HEK293 (cell line): Measurements from ENCODE around the gene TRAF5.
"Not testable (repeated sequence)": the region's sequence is repeated elsewhere in the genome, so short reads cannot be mapped to it uniquely, and the experiment has no call there.

Source experiments
- CTCF ChIA-PET: fragments of 350-600 bp; formaldehyde crosslinking; extraction: SDS; loops from one replicate; lab custom pipeline; 2021; ENCODE audit warnings: antibody characterized with exemption; lab: Yijun Ruan, JAX
- POLR2A ChIA-PET: fragments of 300-600 bp; formaldehyde crosslinking; extraction: SDS; loops from one replicate; lab custom pipeline; 2020; ENCODE audit warnings: antibody characterized with exemption, inconsistent platforms; lab: Yijun Ruan, JAX
- H3K27ac ChIP-seq: fragments of 200-500 bp; sonication (Bioruptor generic); 2 replicates; pipeline ENCODE4 v1.5.1; 2014; ENCODE audit warnings: low read depth, low read length, control low read depth, inconsistent platforms; ENCODE audit errors: extremely low read depth
- H3K36me3 ChIP-seq, 2 experiments: fragments of 200-500 bp in 1 of 2; sonication (Bioruptor generic) in 1 of 2; 1 replicate in 1 of 2; 2 replicates in 1 of 2; pipeline ENCODE4 v1.5.1; 2014 to 2017; ENCODE audit warnings: inconsistent platforms in 2 of 2, low read length in 2 of 2; ENCODE audit not compliant: control insufficient read depth in 2 of 2, insufficient read depth in 1 of 2
- H3K4me1 ChIP-seq: fragments of 200-500 bp; sonication (Bioruptor generic); 2 replicates; pipeline ENCODE4 v1.5.1; 2014; ENCODE audit warnings: mild to moderate bottlenecking, low read length, inconsistent platforms; ENCODE audit not compliant: control insufficient read depth, insufficient read depth
- H3K4me3 ChIP-seq: 2 replicates; pipeline ENCODE4 v1.5.1; 2011; ENCODE audit warnings: low read depth, mild to moderate bottlenecking, control low read depth, low read length, moderate library complexity
- H3K9me3 ChIP-seq: fragments of 200-500 bp; sonication (Bioruptor generic); 2 replicates; pipeline ENCODE4 v1.5.1; 2014; ENCODE audit warnings: low read depth, low read length, inconsistent platforms; ENCODE audit not compliant: control insufficient read depth, insufficient read depth
- CTCF ChIP-seq: fragments of 450-650 bp; formaldehyde crosslinking; IDR thresholded peaks from 2 replicates; pipeline ENCODE4 v1.5.1; 2016; ENCODE audit warnings: missing biosample characterization, missing genetic modification characterization
- GFI1B ChIP-seq: fragments of 450-650 bp; formaldehyde crosslinking; IDR thresholded peaks from 2 replicates; pipeline ENCODE4 v1.5.1; 2016; ENCODE audit warnings: missing biosample characterization, missing genetic modification characterization
- KLF9 ChIP-seq: fragments of 450-650 bp; formaldehyde crosslinking; IDR thresholded peaks from 2 replicates; pipeline ENCODE4 v1.5.1; 2016; ENCODE audit warnings: missing biosample characterization, missing genetic modification characterization, low read depth
- REPIN1 ChIP-seq: fragments of 450-650 bp; formaldehyde crosslinking; IDR thresholded peaks from 2 replicates; pipeline ENCODE4 v1.5.1; 2017; ENCODE audit warnings: missing biosample characterization, missing genetic modification characterization, low read depth
- SCRT1 ChIP-seq: fragments of 450-650 bp; formaldehyde crosslinking; IDR thresholded peaks from 2 replicates; pipeline ENCODE4 v1.5.1; 2016; ENCODE audit warnings: missing biosample characterization, missing genetic modification characterization, borderline replicate concordance
- ZBTB11 ChIP-seq: fragments of 450-650 bp; formaldehyde crosslinking; conservative IDR thresholded peaks from 2 replicates; pipeline ENCODE4 v1.5.1; 2016; ENCODE audit warnings: low read depth, missing biosample characterization, missing genetic modification characterization
- ZNF184 ChIP-seq: fragments of 450-650 bp; IDR thresholded peaks from 2 replicates; pipeline ENCODE4 v1.5.1; 2018; ENCODE audit warnings: missing biosample characterization, mild to moderate bottlenecking, missing genetic modification characterization
- ZNF221 ChIP-seq: fragments of 450-650 bp; formaldehyde crosslinking; IDR thresholded peaks from 2 replicates; pipeline ENCODE4 v1.5.1; 2017; ENCODE audit warnings: missing biosample characterization, missing genetic modification characterization, borderline replicate concordance
- ZNF311 ChIP-seq: fragments of 450-650 bp; formaldehyde crosslinking; IDR thresholded peaks from 2 replicates; pipeline ENCODE4 v1.5.1; 2017; ENCODE audit warnings: missing biosample characterization, missing genetic modification characterization, borderline replicate concordance
- ZNF350 ChIP-seq: fragments of 450-650 bp; formaldehyde crosslinking; IDR thresholded peaks from 2 replicates; pipeline ENCODE4 v1.5.0; 2017; ENCODE audit warnings: missing biosample characterization, mild to moderate bottlenecking, missing genetic modification characterization
- ZNF391 ChIP-seq: fragments of 450-650 bp; formaldehyde crosslinking; IDR thresholded peaks from 2 replicates; pipeline ENCODE4 v1.5.1; 2016; ENCODE audit warnings: low read depth, missing biosample characterization, missing genetic modification characterization, borderline replicate concordance
- ZNF521 ChIP-seq: fragments of 450-650 bp; formaldehyde crosslinking; IDR thresholded peaks from 2 replicates; pipeline ENCODE4 v1.5.1; 2017; ENCODE audit warnings: missing biosample characterization, mild to moderate bottlenecking, missing genetic modification characterization
- ZNF529 ChIP-seq: fragments of 450-650 bp; formaldehyde crosslinking; IDR thresholded peaks from 2 replicates; pipeline ENCODE4 v1.5.1; 2017; ENCODE audit warnings: missing genetic modification characterization, missing biosample characterization; ENCODE audit not compliant: insufficient replicate concordance
- ZNF571 ChIP-seq: fragments of 450-650 bp; formaldehyde crosslinking; IDR thresholded peaks from 2 replicates; pipeline ENCODE4 v1.5.0; 2017; ENCODE audit warnings: missing biosample characterization, missing genetic modification characterization
- ZNF670 ChIP-seq: fragments of 450-650 bp; formaldehyde crosslinking; IDR thresholded peaks from 2 replicates; pipeline ENCODE4 v1.5.1; 2016; ENCODE audit warnings: missing biosample characterization, missing genetic modification characterization, low read depth
- ZNF707 ChIP-seq: fragments of 450-650 bp; formaldehyde crosslinking; IDR thresholded peaks from 2 replicates; pipeline ENCODE4 v1.5.1; 2016; ENCODE audit warnings: missing biosample characterization, missing genetic modification characterization
- ZNF837 ChIP-seq: fragments of 450-650 bp; formaldehyde crosslinking; IDR thresholded peaks from 2 replicates; pipeline ENCODE4 v1.5.1; 2016; ENCODE audit warnings: missing biosample characterization, missing genetic modification characterization
- ZSCAN5A ChIP-seq: fragments of 450-650 bp; formaldehyde crosslinking; IDR thresholded peaks from 2 replicates; pipeline ENCODE4 v1.5.1; 2016; ENCODE audit warnings: missing biosample characterization, missing genetic modification characterization
- TF ChIP-seq, protein P1 (sequence below): fragments of 450-650 bp; formaldehyde crosslinking; IDR thresholded peaks from 2 replicates; pipeline ENCODE4 v1.5.1; 2016; ENCODE audit warnings: missing biosample characterization, missing genetic modification characterization

Gene TRAF5

DNA sequence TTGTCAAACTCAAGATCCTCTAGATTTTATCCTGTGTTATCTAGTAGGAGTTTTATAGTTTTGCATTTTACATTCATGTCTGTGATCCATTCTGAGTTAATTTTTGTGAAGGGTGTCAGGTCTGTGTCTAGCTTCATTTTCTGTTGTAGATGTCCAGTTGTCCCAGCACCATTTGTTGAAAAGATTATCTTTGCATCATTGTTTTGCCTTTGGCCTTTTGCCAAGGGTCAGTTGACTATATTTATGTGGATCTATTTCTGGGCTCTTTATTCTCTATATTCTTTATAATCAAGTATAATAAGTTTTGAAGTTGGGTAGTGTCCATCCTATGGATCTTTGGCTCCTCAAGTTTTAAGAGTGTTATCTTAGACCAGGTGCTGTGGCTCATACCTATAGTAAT is 21.9 kb downstream of the TRAF5 start:
- TF ChIP-seq REPIN1 (tag by site-specific recombination) (no peak), GFI1B (tag by site-specific recombination) (no peak)
- TF ChIP-seq, protein P1, sequence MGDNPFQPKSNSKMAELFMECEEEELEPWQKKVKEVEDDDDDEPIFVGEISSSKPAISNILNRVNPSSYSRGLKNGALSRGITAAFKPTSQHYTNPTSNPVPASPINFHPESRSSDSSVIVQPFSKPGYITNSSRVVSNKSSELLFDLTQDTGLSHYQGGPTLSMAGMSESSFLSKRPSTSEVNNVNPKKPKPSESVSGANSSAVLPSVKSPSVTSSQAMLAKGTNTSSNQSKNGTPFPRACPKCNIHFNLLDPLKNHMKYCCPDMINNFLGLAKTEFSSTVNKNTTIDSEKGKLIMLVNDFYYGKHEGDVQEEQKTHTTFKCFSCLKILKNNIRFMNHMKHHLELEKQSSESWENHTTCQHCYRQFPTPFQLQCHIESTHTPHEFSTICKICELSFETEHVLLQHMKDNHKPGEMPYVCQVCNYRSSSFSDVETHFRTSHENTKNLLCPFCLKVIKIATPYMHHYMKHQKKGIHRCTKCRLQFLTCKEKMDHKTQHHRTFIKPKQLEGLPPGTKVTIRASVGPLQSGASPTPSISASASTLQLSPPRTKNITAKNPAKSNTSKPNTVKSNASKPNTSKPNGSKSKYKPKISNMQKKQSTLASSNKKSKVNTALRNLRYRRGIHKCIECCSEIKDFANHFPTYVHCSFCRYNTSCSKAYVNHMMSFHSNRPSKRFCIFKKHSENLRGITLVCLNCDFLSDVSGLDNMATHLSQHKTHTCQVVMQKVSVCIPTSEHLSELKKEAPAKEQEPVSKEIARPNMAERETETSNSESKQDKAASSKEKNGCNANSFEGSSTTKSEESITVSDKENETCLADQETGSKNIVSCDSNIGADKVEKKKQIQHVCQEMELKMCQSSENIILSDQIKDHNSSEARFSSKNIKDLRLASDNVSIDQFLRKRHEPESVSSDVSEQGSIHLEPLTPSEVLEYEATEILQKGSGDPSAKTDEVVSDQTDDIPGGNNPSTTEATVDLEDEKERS (tag by site-specific recombination) = no peak
- H3K4me1 ChIP-seq = no peaks in the 10 kb centered on the region

DNA sequence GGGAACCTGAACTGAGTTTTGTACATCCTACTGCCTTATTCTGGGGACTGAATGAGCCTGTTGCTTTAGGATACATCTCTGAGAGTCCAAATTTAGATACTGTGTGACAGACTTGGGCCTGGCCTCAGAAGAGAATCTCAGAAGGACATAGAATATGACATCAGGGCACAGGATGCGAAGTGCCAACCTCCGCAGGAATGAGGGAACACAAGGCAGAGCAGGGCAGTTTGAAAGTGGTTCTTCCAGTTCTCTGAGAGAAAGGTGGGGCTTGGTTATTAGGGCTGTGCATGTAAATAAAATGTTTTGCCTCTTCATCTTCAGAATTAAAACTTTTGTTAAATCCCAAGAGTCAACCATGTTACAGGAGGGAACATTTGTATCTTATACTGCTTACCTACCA is 23.1 kb downstream of the TRAF5 start:
- H3K9me3 ChIP-seq = no peaks in the 10 kb centered on the region
- no peak for TF ChIP-seq ZNF529 (tag by site-specific recombination)
- TF ChIP-seq ZNF221 (tag by site-specific recombination) = no peak
- TF ChIP-seq ZNF670 = no peak
- no peak for TF ChIP-seq ZNF571 (tag by site-specific recombination)
- no peak for TF ChIP-seq ZBTB11 (tag by site-specific recombination)
- TF ChIP-seq ZNF350 = no peak
- no peak for TF ChIP-seq CTCF (tag by site-specific recombination)
- TF ChIP-seq ZNF184 (tag by site-specific recombination) = no peak
- TF ChIP-seq ZNF391 (tag by site-specific recombination) = no peak
- no peak for TF ChIP-seq ZSCAN5A (tag by site-specific recombination)
- TF ChIP-seq ZNF837 = no peak
- no peak for TF ChIP-seq ZNF311 (tag by site-specific recombination)
- no peak for TF ChIP-seq ZNF707 (tag by site-specific recombination)
- TF ChIP-seq ZNF521 = no peak
- TF ChIP-seq KLF9 = no peak
- TF ChIP-seq SCRT1 = no peak
- POLR2A ChIA-PET = no interaction called here
- H3K36me3 ChIP-seq = peaks cover 0 to 8% of the 10 kb centered on the region in 2 experiments; a peak in 1 of 3 replicates
- CTCF ChIA-PET = interaction anchor here (0.5 to 1.8 kb wide), 2 partner anchors 13 to 127 kb away, joined by 3 read pairs; no protein-coding TSS in a partner anchor
- no peaks in the 10 kb centered on the region for H3K4me1 ChIP-seq
- no peak overlapping the region for H3K27ac ChIP-seq
- no peak overlapping the region for H3K4me3 ChIP-seq

More for the DNA sequence above, 21.9 kb downstream of the TRAF5 start:
- Histone ChIP-seq H3K27ac (no peak overlapping the region), H3K36me3 (peaks cover 0 to 4% of the 10 kb centered on the region in 2 experiments; a peak in 1 of 3 replicates), H3K9me3 (no peaks in the 10 kb centered on the region), H3K4me3 (no peak overlapping the region)
- POLR2A ChIA-PET = no interaction called here
- CTCF ChIA-PET = interaction anchor here (1.2 kb wide), 1 partner anchor 23 kb away, joined by 5 read pairs; no protein-coding TSS in a partner anchor

- CTCF ChIA-PET = interaction anchor here (0.7 to 1.7 kb wide), 7 partner anchors 9 to 118 kb away, joined by 3 to 8 read pairs (median 4); no protein-coding TSS in a partner anchor
- H3K27ac ChIP-seq, H3K4me1 ChIP-seq, POLR2A ChIA-PET, H3K9me3 ChIP-seq, H3K4me3 ChIP-seq: not testable (repeated sequence)
- H3K36me3 ChIP-seq = peaks cover 0 to 22% of the 10 kb centered on the region in 2 experiments; a peak in 1 of 3 replicates
Observed at GRCh38 chr1:211352055-211352454, 25.4 kb downstream of the TRAF5 start.
